Gastrocnemius medialis (tissue), 4 donors: ENCODE data around the gene MYT1.

Experiments
- CTCF ChIP-seq, 5 experiments: fragments of 450-650 bp in 3 of 5; fragments of 200-600 bp in 2 of 5; sonication (generic) in 2 of 5; IDR thresholded peaks in 4 of 5; conservative IDR thresholded peaks in 1 of 5; 1 replicate in 4 of 5; 2 replicates in 1 of 5; pipeline ENCODE4 v1.5.1; 2016 to 2019; ENCODE audit warnings: antibody characterized with exemption in 5 of 5, mild to moderate bottlenecking in 3 of 5, moderate library complexity in 3 of 5
- POLR2A ChIP-seq, 2 donors: fragments of 450-650 bp; IDR thresholded peaks; one replicate each; pipeline ENCODE4 v1.6.1; 2017; ENCODE audit warnings: antibody characterized with exemption in 2 of 2, mild to moderate bottlenecking in 2 of 2, moderate library complexity in 2 of 2

- TF ChIP-seq POLR2A (IDR thresholded peaks at IDR 0.05) (no peak), CTCF (IDR thresholded peaks at IDR 0.05 in 4 of 5, conservative IDR thresholded peaks at IDR 0.05 in 1 of 5) (no peak)
These were observed 12.3 kb downstream of the MYT1 start for GRCh38 chr20:64176551-64176950.
